Glutamatergic neuron (in vitro differentiated cells): ENCODE measurements around the gene DHRS7C. TPM values are rescaled to one million over a fixed set of nuclear protein-coding genes. Genes with fewer than 3 reads are reported as not detected.

Experiments used
- DNase-seq: peaks from one replicate; pipeline ENCODE4 v3.0.0; 2022
- H3K27ac Mint-ChIP-seq: one replicate; pipeline ENCODE4 v1.8.0; 2020; ENCODE audit warnings: mild to moderate bottlenecking, mixed read lengths, inconsistent platforms; ENCODE audit not compliant: unreplicated experiment
- H3K27me3 Mint-ChIP-seq: one replicate; pipeline ENCODE4 v1.8.0; 2020; ENCODE audit warnings: mild to moderate bottlenecking, moderate library complexity, mixed read lengths, inconsistent platforms; ENCODE audit not compliant: unreplicated experiment
- H3K36me3 Mint-ChIP-seq: one replicate; pipeline ENCODE4 v1.8.0; 2020; ENCODE audit warnings: mild to moderate bottlenecking, mixed read lengths, inconsistent platforms; ENCODE audit not compliant: unreplicated experiment
- H3K4me1 Mint-ChIP-seq: one replicate; pipeline ENCODE4 v1.8.0; 2020; ENCODE audit warnings: mild to moderate bottlenecking, low read depth, mixed read lengths, inconsistent platforms; ENCODE audit not compliant: unreplicated experiment
- H3K4me3 Mint-ChIP-seq: one replicate; pipeline ENCODE4 v1.8.0; 2020; ENCODE audit warnings: mild to moderate bottlenecking, mixed read lengths, inconsistent platforms; ENCODE audit not compliant: unreplicated experiment
- H3K9me3 Mint-ChIP-seq: one replicate; pipeline ENCODE4 v1.8.0; 2020; ENCODE audit warnings: mild to moderate bottlenecking, moderate library complexity, mixed read lengths, inconsistent platforms; ENCODE audit not compliant: unreplicated experiment
- CTCF ChIP-seq: fragments of 200-600 bp; sonication (generic); IDR thresholded peaks from one replicate; pipeline ENCODE4 v1.5.0; 2021; ENCODE audit not compliant: partially characterized antibody, unreplicated experiment
- total RNA-seq: library from RNA; stranded (reverse); fragmentation: NEBNext Ultra II Directional; extraction: Animal tissue kit (Norgen Biotek cat#: 25700); gene quantifications from one replicate; pipeline ENCODE4 v1.2.1, GENCODE V29; 2021; ENCODE audit not compliant: unreplicated experiment

Gene DHRS7C
- total RNA-seq, 1 donor from 2014 or later: not detected

- H3K9me3 Mint-ChIP-seq: no peaks in the 10 kb centered on the region
- H3K4me3 Mint-ChIP-seq: no peak overlapping the region
- TF ChIP-seq CTCF: no peak
- peaks cover 6% of the 10 kb centered on the region for H3K27me3 Mint-ChIP-seq
- no peaks in the 10 kb centered on the region for H3K36me3 Mint-ChIP-seq
- DNase-seq: no peak
- peaks cover 1% of the 10 kb centered on the region for H3K4me1 Mint-ChIP-seq
- no peak overlapping the region for H3K27ac Mint-ChIP-seq
Observed at GRCh38 chr17:9769036-9769695, 22.2 kb downstream of the DHRS7C start.

DNA sequence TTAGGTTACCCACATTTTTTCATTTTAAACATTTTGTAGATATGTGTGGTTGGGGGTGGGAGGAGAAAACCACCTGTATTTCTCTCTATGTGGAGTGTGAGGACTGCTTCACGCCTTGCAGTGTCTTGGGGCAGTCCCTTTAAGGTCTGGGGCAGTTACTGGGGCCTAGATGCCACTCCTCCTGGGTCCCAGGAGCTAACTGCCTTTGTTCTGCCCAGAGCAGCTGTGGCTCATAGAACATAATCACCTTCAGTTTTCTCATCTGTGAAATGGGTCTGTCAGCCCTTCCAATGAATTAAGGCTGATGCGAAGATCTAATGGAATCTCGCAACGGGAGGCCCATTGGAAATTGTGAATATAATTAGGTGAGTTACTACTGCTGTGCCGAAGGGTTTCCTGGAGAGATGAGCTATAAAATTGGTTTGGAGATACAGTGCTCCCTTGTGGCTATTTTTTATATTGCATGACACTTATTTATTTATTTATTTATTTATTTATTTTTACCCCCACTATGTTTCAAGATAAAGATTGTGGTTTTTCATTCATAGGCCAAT lies 22.9 kb downstream of the DHRS7C start:
- DNase-seq: no peak
- Mint-ChIP-seq H3K27me3 (peaks cover 5% of the 10 kb centered on the region), H3K4me1 (peaks cover 1% of the 10 kb centered on the region), H3K36me3 (no peaks in the 10 kb centered on the region), H3K4me3 (no peak overlapping the region), H3K27ac (no peak overlapping the region), H3K9me3 (no peaks in the 10 kb centered on the region)
- peak; percentile 81 for TF ChIP-seq CTCF

- Mint-ChIP-seq H3K4me1 (peaks cover 1% of the 10 kb centered on the region), H3K27ac (no peak overlapping the region), H3K9me3 (no peaks in the 10 kb centered on the region), H3K27me3 (peaks cover 5% of the 10 kb centered on the region), H3K36me3 (no peaks in the 10 kb centered on the region), H3K4me3 (no peak overlapping the region)
- no peak for DNase-seq
- no peak for TF ChIP-seq CTCF
Observed at GRCh38 chr17:9767432-9767991, 23.9 kb downstream of the DHRS7C start.

DNA sequence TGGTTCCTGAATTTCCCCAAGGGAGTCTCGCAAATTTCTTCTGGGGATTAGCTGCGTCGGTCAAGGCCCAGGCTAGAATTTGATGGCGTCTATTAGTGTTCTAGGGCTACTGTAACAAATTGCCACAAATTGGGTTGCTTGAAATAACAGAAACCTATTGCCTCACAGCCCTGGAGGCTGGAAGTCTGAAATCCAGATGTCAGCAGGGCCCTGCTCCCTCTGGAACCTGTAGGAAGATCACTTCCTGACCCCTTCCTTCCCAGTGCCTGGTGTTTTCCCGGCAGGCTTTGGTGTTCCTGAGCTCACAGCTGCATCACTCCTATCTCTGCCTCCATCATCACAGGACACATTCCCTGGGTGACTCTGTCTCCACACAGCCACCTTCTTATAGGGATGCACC lies 24.4 kb downstream of the DHRS7C start:
- no peak for TF ChIP-seq CTCF
- no peak for DNase-seq
- no peaks in the 10 kb centered on the region for H3K36me3 Mint-ChIP-seq
- H3K27ac Mint-ChIP-seq: no peak overlapping the region
- H3K4me3 Mint-ChIP-seq: no peak overlapping the region
- no peaks in the 10 kb centered on the region for H3K9me3 Mint-ChIP-seq
- peaks cover 5% of the 10 kb centered on the region for H3K27me3 Mint-ChIP-seq
- peaks cover 1% of the 10 kb centered on the region for H3K4me1 Mint-ChIP-seq

GRCh38 chr17:9765322-9765721 lies 26.1 kb downstream of the DHRS7C start:
- no peaks in the 10 kb centered on the region for H3K36me3 Mint-ChIP-seq
- no peaks in the 10 kb centered on the region for H3K9me3 Mint-ChIP-seq
- no peak overlapping the region for H3K4me3 Mint-ChIP-seq
- no peak for DNase-seq
- TF ChIP-seq CTCF: no peak
- peaks cover 1% of the 10 kb centered on the region for H3K4me1 Mint-ChIP-seq
- H3K27me3 Mint-ChIP-seq: peaks cover 5% of the 10 kb centered on the region
- no peak overlapping the region for H3K27ac Mint-ChIP-seq
